Ectodermal cell (in vitro differentiated cells): ENCODE results near the gene KIF14.

Experiments used
- H3K27ac ChIP-seq: 2 replicates; pipeline ENCODE4 v1.7.0; 2013; ENCODE audit warnings: mild to moderate bottlenecking, low read depth, low read length; ENCODE audit not compliant: insufficient read depth, poor library complexity, severe bottlenecking
- H3K27me3 ChIP-seq: 2 replicates; pipeline ENCODE4 v1.7.0; 2013; ENCODE audit warnings: mild to moderate bottlenecking, low read length; ENCODE audit not compliant: insufficient read depth, control insufficient read depth, poor library complexity, severe bottlenecking
- H3K36me3 ChIP-seq: one replicate; pipeline ENCODE4 v1.7.0; 2013; ENCODE audit warnings: low read length; ENCODE audit not compliant: control insufficient read depth, insufficient read depth
- H3K4me1 ChIP-seq: one replicate; pipeline ENCODE4 v1.7.0; 2013; ENCODE audit warnings: low read length; ENCODE audit not compliant: control insufficient read depth, insufficient read depth
- H3K4me3 ChIP-seq: 2 replicates; pipeline ENCODE4 v1.7.0; 2013; ENCODE audit warnings: low read depth, low read length, control low read depth; ENCODE audit not compliant: insufficient read depth
- H3K9me3 ChIP-seq: 2 replicates; pipeline ENCODE4 v1.7.0; 2013; ENCODE audit warnings: mild to moderate bottlenecking, low read length, moderate library complexity; ENCODE audit not compliant: control insufficient read depth
- WGBS, 2 experiments: methylation state at CpG; one replicate each; pipeline ENCODE4 v1.1.7; 2013; ENCODE audit warnings: missing lambda C conversion rate in 2 of 2; 5-methylcytosine and 5-hydroxymethylcytosine counted together

The KIF14 gene

DNA sequence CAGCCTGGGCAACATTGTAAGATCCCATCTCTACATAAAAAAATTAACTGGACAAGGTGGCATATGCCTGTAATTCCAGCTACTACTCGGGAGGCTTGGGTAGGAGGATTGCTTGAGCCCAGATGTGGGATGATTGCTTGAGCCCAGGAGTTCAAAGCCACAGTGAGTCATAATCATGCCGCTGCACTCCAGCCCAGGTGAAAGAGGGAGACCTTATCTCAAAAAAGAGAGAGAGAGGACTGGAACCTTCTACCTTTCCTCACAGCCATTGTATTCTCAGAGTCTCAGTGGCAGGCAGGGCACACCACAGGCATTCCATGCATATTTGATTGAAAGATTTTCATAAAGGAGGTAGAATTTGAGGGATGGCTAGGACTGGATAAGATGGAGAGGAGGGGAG, 78.4 kb downstream of the KIF14 start:
- H3K27ac ChIP-seq, result no peak overlapping the region
- WGBS, 2 experiments, result 92 to 94% methylated on average over 2 of the region's 2 CpGs
- H3K9me3 ChIP-seq, result no peaks in the 10 kb centered on the region
- H3K4me3 ChIP-seq, result no peak overlapping the region
- no peaks in the 10 kb centered on the region for H3K4me1 ChIP-seq
- no peaks in the 10 kb centered on the region for H3K36me3 ChIP-seq
- H3K27me3 ChIP-seq, result no peaks in the 10 kb centered on the region

- H3K4me1 ChIP-seq, result no peaks in the 10 kb centered on the region
- H3K27me3 ChIP-seq, result no peaks in the 10 kb centered on the region
- H3K27ac ChIP-seq, result no peak overlapping the region
- H3K36me3 ChIP-seq, result no peaks in the 10 kb centered on the region
- 85 to 90% methylated on average over 1 of the region's 1 CpG for WGBS, 2 experiments
- no peak overlapping the region for H3K4me3 ChIP-seq
- H3K9me3 ChIP-seq, result no peaks in the 10 kb centered on the region
Measured at GRCh38 chr1:200540281-200540680, 80.3 kb downstream of the KIF14 start.

DNA sequence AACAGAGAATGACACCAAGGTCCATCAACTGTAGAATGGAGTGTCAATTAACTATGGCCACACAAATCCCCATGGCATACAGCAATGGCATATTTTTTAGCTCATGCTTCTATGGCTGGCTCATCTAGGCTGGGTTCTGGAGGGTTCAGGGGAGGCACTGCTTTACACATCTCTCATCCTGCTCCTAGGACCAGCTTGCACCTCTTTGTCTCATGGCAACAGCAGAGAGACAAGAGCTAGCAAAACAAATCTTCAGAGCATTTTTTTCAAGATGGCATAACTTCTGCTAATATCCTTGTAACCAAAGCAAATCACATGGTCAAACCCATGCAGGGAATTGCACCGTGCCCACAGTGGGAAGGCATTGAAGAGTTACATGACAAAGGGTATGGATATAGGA, 82.4 kb downstream of the KIF14 start:
- Histone ChIP-seq H3K36me3 (no peaks in the 10 kb centered on the region), H3K4me3 (no peak overlapping the region), H3K4me1 (no peaks in the 10 kb centered on the region), H3K27me3 (no peaks in the 10 kb centered on the region), H3K27ac (no peak overlapping the region), H3K9me3 (no peaks in the 10 kb centered on the region)
- WGBS, 2 experiments, result 80 to 83% methylated on average over 1 of the region's 1 CpG

GRCh38 chr1:200535605-200536004, 84.9 kb downstream of the KIF14 start:
- Histone ChIP-seq H3K27me3 (no peaks in the 10 kb centered on the region), H3K27ac (no peak overlapping the region), H3K4me3 (no peak overlapping the region), H3K9me3 (no peaks in the 10 kb centered on the region), H3K36me3 (no peaks in the 10 kb centered on the region), H3K4me1 (no peaks in the 10 kb centered on the region)
- WGBS, 2 experiments, result 74 to 85% methylated on average over 3 of the region's 4 CpGs

DNA sequence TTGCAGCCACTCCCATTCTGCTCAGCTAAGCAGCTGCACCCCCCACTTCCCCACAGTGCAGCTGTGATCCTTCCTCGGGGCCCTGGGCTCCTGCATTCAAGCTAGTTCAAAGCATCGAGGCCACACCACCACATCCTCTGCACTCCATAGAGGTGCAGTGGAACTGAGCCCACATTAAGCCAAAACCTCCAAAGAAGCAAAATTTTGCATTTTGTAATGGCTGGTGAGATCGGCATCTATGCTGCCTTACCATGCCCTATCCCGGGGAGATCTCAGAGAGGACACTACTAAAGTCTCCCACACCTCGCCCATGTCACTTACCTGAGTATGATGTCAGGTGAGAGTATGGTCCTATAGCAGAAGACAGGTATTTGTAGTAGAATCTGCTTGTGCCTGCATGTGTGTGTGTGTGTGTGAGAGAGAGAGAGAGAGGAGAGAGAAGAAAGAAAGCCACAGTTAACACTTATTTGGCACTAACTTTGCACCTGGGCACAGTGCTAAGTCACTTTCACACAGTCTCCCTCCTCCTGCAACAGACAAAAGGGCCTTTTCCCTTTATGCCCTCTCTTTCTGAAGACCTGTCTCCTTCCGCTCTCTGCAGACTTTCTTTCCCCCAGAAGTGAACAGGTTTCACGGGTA, 89.8 kb downstream of the KIF14 start:
- Histone ChIP-seq H3K4me3 (no peak overlapping the region), H3K36me3 (no peaks in the 10 kb centered on the region), H3K27me3 (no peaks in the 10 kb centered on the region), H3K27ac (no peak overlapping the region), H3K9me3 (no peaks in the 10 kb centered on the region), H3K4me1 (peaks cover 3% of the 10 kb centered on the region)
- WGBS, 2 experiments, result 74 to 77% methylated on average over 7 of the region's 7 CpGs

GRCh38 chr1:200528858-200529606, 91.5 kb downstream of the KIF14 start:
- Histone ChIP-seq H3K4me1 (peaks cover 3% of the 10 kb centered on the region), H3K27me3 (no peaks in the 10 kb centered on the region), H3K27ac (no peak overlapping the region), H3K36me3 (no peaks in the 10 kb centered on the region), H3K9me3 (no peaks in the 10 kb centered on the region), H3K4me3 (no peak overlapping the region)
- WGBS, 2 experiments, result 72 to 75% methylated on average over 4 of the region's 4 CpGs

GRCh38 chr1:200527670-200528069, 92.9 kb downstream of the KIF14 start:
- 90 to 91% methylated on average over 4 of the region's 4 CpGs for WGBS, 2 experiments
- Histone ChIP-seq H3K27me3 (no peaks in the 10 kb centered on the region), H3K4me3 (no peak overlapping the region)

GRCh38 chr1:200526709-200527612, 93.6 kb downstream of the KIF14 start:
- H3K27ac ChIP-seq, result no peak overlapping the region
- peaks cover 3% of the 10 kb centered on the region for H3K4me1 ChIP-seq
- WGBS, 2 experiments, result 84 to 90% methylated on average over 5 of the region's 5 CpGs
- H3K36me3 ChIP-seq, result no peaks in the 10 kb centered on the region
- H3K27me3 ChIP-seq, result no peaks in the 10 kb centered on the region
- no peaks in the 10 kb centered on the region for H3K9me3 ChIP-seq
- no peak overlapping the region for H3K4me3 ChIP-seq

More at GRCh38 chr1:200527670-200528069, 92.9 kb downstream of the KIF14 start:
- Histone ChIP-seq H3K27ac (no peak overlapping the region), H3K4me1 (peaks cover 3% of the 10 kb centered on the region), H3K36me3 (no peaks in the 10 kb centered on the region), H3K9me3 (no peaks in the 10 kb centered on the region)

DNA sequence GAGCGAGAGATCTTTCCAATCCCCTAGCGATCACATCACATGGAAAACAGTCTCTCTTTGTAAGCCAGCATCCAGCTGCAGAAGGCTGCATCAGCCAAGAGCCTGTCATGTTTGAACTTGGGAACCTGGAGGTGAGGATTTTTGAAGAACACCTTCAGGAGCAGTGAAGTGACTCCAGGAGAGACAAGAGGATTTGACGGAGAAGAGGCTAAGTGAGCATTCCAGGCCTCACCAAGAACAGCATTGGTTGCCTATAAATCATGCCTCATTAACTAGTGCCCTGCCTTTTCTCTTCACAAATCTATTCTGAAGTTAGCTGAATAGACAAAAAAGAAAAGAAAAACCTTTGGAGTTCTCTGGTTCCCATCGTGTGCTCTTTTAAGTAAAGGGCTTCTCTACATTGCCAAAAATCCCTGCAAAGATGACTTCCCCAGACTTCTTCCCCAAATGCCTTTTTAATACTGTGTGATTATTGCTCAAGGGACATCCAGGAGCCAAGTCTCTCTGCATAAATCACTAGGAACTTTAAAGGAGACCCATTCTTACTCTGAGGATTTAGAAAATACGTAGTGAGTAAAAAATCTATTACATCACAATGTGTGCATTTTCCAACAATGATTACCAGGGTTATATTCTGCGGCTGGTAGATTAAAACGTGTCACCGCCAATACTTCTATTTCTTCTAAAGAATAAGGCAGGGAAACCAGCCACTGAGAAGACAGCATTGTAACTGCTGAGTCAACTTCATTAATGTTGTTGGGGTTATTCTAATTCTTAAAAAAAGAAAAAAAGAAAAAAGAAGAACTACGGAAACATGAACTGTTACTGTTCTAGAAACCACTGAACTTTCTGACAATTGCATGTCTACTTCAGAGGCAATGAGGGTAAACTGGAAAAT, 95.2 kb downstream of the KIF14 start:
- 88 to 91% methylated on average over 9 of the region's 9 CpGs for WGBS, 2 experiments
- no peaks in the 10 kb centered on the region for H3K36me3 ChIP-seq
- H3K27me3 ChIP-seq, result no peaks in the 10 kb centered on the region
- peaks cover 3% of the 10 kb centered on the region for H3K4me1 ChIP-seq
- H3K4me3 ChIP-seq, result no peak overlapping the region
- no peak overlapping the region for H3K27ac ChIP-seq
- no peaks in the 10 kb centered on the region for H3K9me3 ChIP-seq
